Neuronal stem cell (in vitro differentiated cells): Measurements from ENCODE around the gene ZSWIM5.
"Not testable (repeated sequence)": the region's sequence is repeated elsewhere in the genome, so short reads cannot be mapped to it uniquely, and the experiment has no call there.

Experiments used
- DNase-seq: peaks from one replicate; pipeline ENCODE4 v3.0.0-alpha.2; 2013; ENCODE audit warnings: low spot score
- H2AFZ ChIP-seq: one replicate; pipeline ENCODE4 v1.6.1; 2013; ENCODE audit warnings: mild to moderate bottlenecking, low read length, inconsistent platforms
- H2AK5ac ChIP-seq: 2 replicates; pipeline ENCODE4 v1.6.1; 2013; ENCODE audit warnings: low read depth, mild to moderate bottlenecking, inconsistent platforms, low read length, moderate library complexity, mixed read lengths
- H2BK120ac ChIP-seq: 2 replicates; pipeline ENCODE4 v1.6.1; 2013; ENCODE audit warnings: low read depth, mild to moderate bottlenecking, inconsistent platforms, low read length, moderate library complexity, mixed read lengths
- H2BK12ac ChIP-seq: one replicate; pipeline ENCODE4 v1.6.1; 2013; ENCODE audit warnings: low read length, inconsistent platforms
- H2BK15ac ChIP-seq: 2 replicates; pipeline ENCODE4 v1.6.1; 2013; ENCODE audit warnings: mild to moderate bottlenecking, low read length, inconsistent platforms, mixed read lengths
- H2BK5ac ChIP-seq: one replicate; pipeline ENCODE4 v1.6.1; 2013; ENCODE audit warnings: inconsistent platforms, mild to moderate bottlenecking, low read length, moderate library complexity
- H3K14ac ChIP-seq: one replicate; pipeline ENCODE4 v1.6.1; 2013; ENCODE audit warnings: low read length, inconsistent platforms
- H3K18ac ChIP-seq: 2 replicates; pipeline ENCODE4 v1.6.1; 2013; ENCODE audit warnings: low read length, inconsistent platforms
- H3K23ac ChIP-seq: 2 replicates; pipeline ENCODE4 v1.6.1; 2013; ENCODE audit warnings: low read depth, mild to moderate bottlenecking, mixed read lengths, low read length, inconsistent platforms; ENCODE audit not compliant: poor library complexity
- H3K27ac ChIP-seq: replicated peaks from 3 replicates; pipeline ENCODE4 v1.5.1; 2013; ENCODE audit warnings: low read length, inconsistent platforms
- H3K27me3 ChIP-seq, 3 experiments: 2 replicates each; pipeline ENCODE4 v1.6.1; 2013; ENCODE audit warnings: low read length in 3 of 3, mild to moderate bottlenecking in 2 of 3, inconsistent platforms in 1 of 3, low read depth in 1 of 3, mixed read lengths in 1 of 3, moderate library complexity in 1 of 3; ENCODE audit not compliant: control insufficient read depth in 3 of 3, insufficient read depth in 3 of 3
- H3K36me3 ChIP-seq, 2 donors: replicated peaks in 1 of 2; 2 replicates each; pipeline ENCODE4 v1.6.1; 2013; ENCODE audit warnings: low read length in 2 of 2; ENCODE audit not compliant: control insufficient read depth in 2 of 2, insufficient read depth in 2 of 2
- H3K4ac ChIP-seq: 2 replicates; pipeline ENCODE4 v1.6.1; 2013; ENCODE audit warnings: inconsistent platforms, mild to moderate bottlenecking, low read length, moderate library complexity
- H3K4me1 ChIP-seq, 2 donors: 1 replicate in 1 of 2; 2 replicates in 1 of 2; pipeline ENCODE4 v1.6.1; 2013; ENCODE audit warnings: low read length in 2 of 2, low read depth in 1 of 2; ENCODE audit not compliant: control insufficient read depth in 2 of 2, insufficient read depth in 1 of 2
- H3K4me2 ChIP-seq: one replicate; pipeline ENCODE4 v1.6.1; 2013; ENCODE audit warnings: mild to moderate bottlenecking, low read length, inconsistent platforms; ENCODE audit not compliant: insufficient read depth, poor library complexity, severe bottlenecking
- H3K4me3 ChIP-seq, 2 donors: 2 replicates each; pipeline ENCODE4 v1.5.1; 2013; ENCODE audit warnings: low read length in 2 of 2, mild to moderate bottlenecking in 2 of 2, inconsistent platforms in 1 of 2, moderate library complexity in 1 of 2
- H3K79me1 ChIP-seq: one replicate; pipeline ENCODE4 v1.6.1; 2013; ENCODE audit warnings: low read depth, mild to moderate bottlenecking, inconsistent platforms, low read length, moderate library complexity
- H3K9ac ChIP-seq: one replicate; pipeline ENCODE4 v1.6.1; 2013; ENCODE audit warnings: mild to moderate bottlenecking, low read depth, low read length, inconsistent platforms; ENCODE audit not compliant: poor library complexity
- H3K9me3 ChIP-seq, 2 donors: replicated peaks in 1 of 2; 2 replicates each; pipeline versions ENCODE3 to v1.6.1; 2013; ENCODE audit warnings: low read length in 2 of 2, mild to moderate bottlenecking in 2 of 2, inconsistent platforms in 1 of 2, low read depth in 1 of 2, mixed read lengths in 1 of 2, moderate library complexity in 1 of 2; ENCODE audit not compliant: control insufficient read depth in 2 of 2, insufficient read depth in 1 of 2
- H4K8ac ChIP-seq: one replicate; pipeline ENCODE4 v1.6.1; 2013; ENCODE audit warnings: low read depth, mild to moderate bottlenecking, inconsistent platforms, low read length, moderate library complexity
- H4K91ac ChIP-seq: one replicate; pipeline ENCODE4 v1.6.1; 2013; ENCODE audit warnings: low read length, low read depth, mild to moderate bottlenecking, inconsistent platforms; ENCODE audit not compliant: poor library complexity
- WGBS, 2 donors: extraction: QIAGEN DNeasy Blood & Tissue Kit; methylation state at CpG; one replicate each; pipeline ENCODE4 v1.1.7; 2013; ENCODE audit warnings: missing lambda C conversion rate in 2 of 2, mixed read lengths in 1 of 2; ENCODE audit not compliant: insufficient read length in 2 of 2, insufficient replicate concordance in 1 of 2; ENCODE audit errors: extremely low coverage in 2 of 2; 5-methylcytosine and 5-hydroxymethylcytosine counted together

ZSWIM5 gene

DNA sequence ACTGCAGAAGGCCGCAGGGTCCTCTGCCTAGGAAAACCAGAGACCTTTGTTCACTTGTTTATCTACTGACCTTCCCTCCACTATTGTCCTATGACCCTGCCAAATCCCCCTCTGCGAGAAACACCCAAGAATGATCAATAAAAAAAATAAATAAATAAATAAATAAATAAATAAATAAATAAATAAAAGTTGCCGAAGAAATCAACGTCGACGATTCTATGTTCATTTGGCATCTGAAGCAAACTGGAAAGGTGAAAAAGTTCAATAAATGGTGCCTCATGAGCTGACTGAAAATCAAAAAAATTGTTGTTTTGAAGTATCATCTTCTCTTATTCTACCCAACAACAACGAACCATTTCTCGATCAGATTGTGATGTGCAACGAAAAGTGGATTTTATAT lies 17.3 kb upstream of the ZSWIM5 start:
- not testable (repeated sequence) for H3K4me1 ChIP-seq, H2BK15ac ChIP-seq, H4K91ac ChIP-seq, H2BK5ac ChIP-seq, H3K18ac ChIP-seq, H3K79me1 ChIP-seq, H3K36me3 ChIP-seq, DNase-seq, H3K23ac ChIP-seq, H3K14ac ChIP-seq, H2BK12ac ChIP-seq, H3K27me3 ChIP-seq, H3K4me3 ChIP-seq, H2AFZ ChIP-seq, H3K9me3 ChIP-seq, H3K4ac ChIP-seq, H4K8ac ChIP-seq, H2AK5ac ChIP-seq, H3K27ac ChIP-seq, H3K9ac ChIP-seq, H3K4me2 ChIP-seq, H2BK120ac ChIP-seq
- no CpG with 5 or more reads among the region's 9 CpGs for WGBS, 2 donors

DNA sequence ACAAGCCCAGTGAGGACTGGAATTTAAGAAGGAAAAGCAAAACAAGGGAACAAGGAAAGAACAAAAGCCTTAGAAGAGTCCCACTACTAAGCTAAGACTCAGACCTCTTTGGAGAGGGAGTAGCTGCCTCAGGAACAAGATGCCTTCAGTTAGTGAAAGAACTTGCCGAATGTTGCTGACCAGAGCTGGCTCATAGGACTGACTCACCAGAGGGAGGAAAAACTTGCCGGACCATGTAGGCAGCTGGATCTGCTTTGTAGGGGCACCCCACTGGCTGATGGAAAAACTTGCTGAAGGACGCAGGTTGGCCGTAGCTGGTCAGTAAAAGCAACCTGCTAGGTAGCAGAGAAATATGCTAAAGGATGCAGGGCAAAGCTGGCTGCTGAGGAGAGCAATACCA lies 15.3 kb upstream of the ZSWIM5 start:
- Histone ChIP-seq H2AFZ (no peak overlapping the region), H3K9ac (no peak overlapping the region), H2BK5ac (no peak overlapping the region), H2BK12ac (no peak overlapping the region), H3K79me1 (no peaks in the 10 kb centered on the region), H4K91ac (no peak overlapping the region), H2BK120ac (no peak overlapping the region), H3K23ac (no peak overlapping the region), H3K14ac (no peak overlapping the region), H2BK15ac (no peak overlapping the region), H3K27ac (no peak overlapping the region), H3K9me3 (no peaks in the 10 kb centered on the region), H4K8ac (no peak overlapping the region), H3K4me2 (no peak overlapping the region), H3K27me3 (peaks cover 0 to 8% (median 0%) of the 10 kb centered on the region in 3 experiments), H3K4me3 (no peak overlapping the region), H3K4me1 (no peaks in the 10 kb centered on the region), H3K4ac (no peak overlapping the region), H3K18ac (no peak overlapping the region), H3K36me3 (no peaks in the 10 kb centered on the region), H2AK5ac (no peak overlapping the region)
- no peak for DNase-seq
- WGBS, 2 donors = no CpG with 5 or more reads among the region's 4 CpGs

DNA sequence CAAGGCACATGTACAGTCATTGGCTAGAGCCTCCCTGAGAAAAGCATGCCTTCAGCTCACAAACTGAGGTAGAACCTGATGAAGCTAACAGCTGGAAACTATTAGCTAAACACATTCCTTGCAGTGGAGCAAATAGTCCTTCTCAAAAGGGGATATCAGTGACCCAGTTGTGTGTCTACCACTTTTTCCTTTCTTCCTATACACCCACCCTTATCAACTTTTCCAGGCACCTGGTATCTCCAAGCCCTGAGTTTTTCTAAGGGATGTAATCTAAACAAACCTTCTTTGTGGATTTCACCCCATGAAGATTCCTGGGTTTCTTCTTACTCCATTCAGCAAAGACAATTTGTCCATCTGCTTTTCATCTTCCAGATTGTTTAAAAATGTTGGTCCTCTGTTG lies 10.5 kb upstream of the ZSWIM5 start:
- no peaks in the 10 kb centered on the region for H3K79me1 ChIP-seq
- no peak overlapping the region for H3K14ac ChIP-seq
- H4K91ac ChIP-seq = no peak overlapping the region
- H3K27me3 ChIP-seq = peaks cover 0 to 16% (median 0%) of the 10 kb centered on the region in 3 experiments
- no peaks in the 10 kb centered on the region for H3K4me1 ChIP-seq
- no peak for DNase-seq
- no peak overlapping the region for H3K9ac ChIP-seq
- H2AFZ ChIP-seq = no peak overlapping the region
- H2AK5ac ChIP-seq = no peak overlapping the region
- H3K18ac ChIP-seq = no peak overlapping the region
- H2BK15ac ChIP-seq = no peak overlapping the region
- no peak overlapping the region for H3K23ac ChIP-seq
- H3K4ac ChIP-seq = no peak overlapping the region
- no peak overlapping the region for H2BK5ac ChIP-seq
- H4K8ac ChIP-seq = no peak overlapping the region
- no peaks in the 10 kb centered on the region for H3K36me3 ChIP-seq
- no peaks in the 10 kb centered on the region for H3K9me3 ChIP-seq
- H2BK12ac ChIP-seq = no peak overlapping the region
- no peak overlapping the region for H2BK120ac ChIP-seq
- H3K4me3 ChIP-seq = no peak overlapping the region
- H3K27ac ChIP-seq = no peak overlapping the region
- no peak overlapping the region for H3K4me2 ChIP-seq

DNA sequence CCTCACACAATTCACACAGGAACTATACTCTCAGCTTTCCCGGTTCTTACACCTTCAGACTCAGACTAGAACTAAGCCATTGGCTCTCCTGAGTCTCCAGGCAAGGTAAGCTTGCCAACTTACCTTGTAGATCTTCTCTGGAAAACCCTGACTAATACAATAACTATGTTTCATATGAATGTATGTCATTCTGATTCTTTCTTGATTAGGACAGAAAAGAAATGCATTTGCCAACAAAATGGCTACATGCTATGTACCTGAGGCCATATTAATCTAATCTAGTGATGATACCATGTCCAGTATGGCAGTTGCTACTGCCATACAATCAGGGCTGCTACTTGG lies 9.8 kb upstream of the ZSWIM5 start:
- no peaks in the 10 kb centered on the region for H3K9me3 ChIP-seq
- H2BK5ac ChIP-seq = no peak overlapping the region
- no peak for DNase-seq
- H2BK120ac ChIP-seq = no peak overlapping the region
- H4K8ac ChIP-seq = no peak overlapping the region
- H3K9ac ChIP-seq = no peak overlapping the region
- no peak overlapping the region for H3K14ac ChIP-seq
- H3K79me1 ChIP-seq = no peaks in the 10 kb centered on the region
- no peak overlapping the region for H3K18ac ChIP-seq
- H3K4me3 ChIP-seq = no peak overlapping the region
- H3K4me1 ChIP-seq = no peaks in the 10 kb centered on the region
- H3K4ac ChIP-seq = no peak overlapping the region
- H2BK15ac ChIP-seq = no peak overlapping the region
- H4K91ac ChIP-seq = no peak overlapping the region
- no CpG with 5 or more reads among the region's 1 CpG for WGBS, 2 donors
- H2AK5ac ChIP-seq = no peak overlapping the region
- H3K27ac ChIP-seq = no peak overlapping the region
- H2BK12ac ChIP-seq = no peak overlapping the region
- peaks cover 0 to 13% (median 0%) of the 10 kb centered on the region in 3 experiments for H3K27me3 ChIP-seq
- no peak overlapping the region for H3K4me2 ChIP-seq
- H2AFZ ChIP-seq = no peak overlapping the region
- H3K23ac ChIP-seq = no peak overlapping the region
- H3K36me3 ChIP-seq = no peaks in the 10 kb centered on the region
